Measurements from ENCODE around the gene CCM2. TPM values are rescaled to one million over a fixed set of nuclear protein-coding genes. Genes with fewer than 3 reads are reported as not detected.

The CCM2 gene
- total and polyA plus RNA-seq, 8 donors: 23.0 to 50.1 (median 29.9) TPM

GRCh38 chr7:45035893-45036292 is 35.9 kb downstream of the CCM2 start:
- no peak for DNase-seq
- Histone ChIP-seq H3K27me3 (no peaks in the 10 kb centered on the region), H3K4me3 (no peak overlapping the region), H3K9me3 (no peaks in the 10 kb centered on the region), H3K4me1 (peaks cover 2 to 52% of the 10 kb centered on the region in 2 donors), H3K36me3 (peaks cover 0 to 34% of the 10 kb centered on the region in 2 donors), H3K27ac (no peak overlapping the region)
- ATAC-seq: no peak
- intact Hi-C loops (cut with DNase I): no loop called here
- TF ChIP-seq CTCF (IDR thresholded peaks at IDR 0.05): no peak

- Histone ChIP-seq H3K27ac (no peak overlapping the region), H3K27me3 (no peaks in the 10 kb centered on the region), H3K36me3 (peaks cover 0 to 39% of the 10 kb centered on the region in 2 donors), H3K9me3 (no peaks in the 10 kb centered on the region), H3K4me3 (no peak overlapping the region), H3K4me1 (peaks cover 2 to 50% of the 10 kb centered on the region in 2 donors)
- no peak for TF ChIP-seq CTCF (IDR thresholded peaks at IDR 0.05)
- intact Hi-C loops (cut with DNase I): no loop called here
- ATAC-seq: no peak
- DNase-seq: no peak
Observed at GRCh38 chr7:45036317-45036716, 36.3 kb downstream of the CCM2 start.

- Histone ChIP-seq H3K9me3 (no peaks in the 10 kb centered on the region), H3K4me3 (no peak overlapping the region), H3K27ac (no peak overlapping the region), H3K4me1 (peaks cover 2 to 45% of the 10 kb centered on the region in 2 donors), H3K27me3 (no peaks in the 10 kb centered on the region), H3K36me3 (peaks cover 0 to 44% of the 10 kb centered on the region in 2 donors)
- DNase-seq (no peak), ATAC-seq (no peak)
- no peak for TF ChIP-seq CTCF (IDR thresholded peaks at IDR 0.05)
- intact Hi-C loops (cut with DNase I): no loop called here
Observed at GRCh38 chr7:45036796-45037195, 36.8 kb downstream of the CCM2 start.

GRCh38 chr7:45037876-45038275 is 37.9 kb downstream of the CCM2 start:
- Histone ChIP-seq H3K4me3 (no peak overlapping the region), H3K27ac (no peak overlapping the region), H3K4me1 (peaks cover 2 to 34% of the 10 kb centered on the region in 2 donors), H3K27me3 (no peaks in the 10 kb centered on the region), H3K36me3 (peaks cover 0 to 54% of the 10 kb centered on the region in 2 donors), H3K9me3 (no peaks in the 10 kb centered on the region)
- no peak for TF ChIP-seq CTCF (IDR thresholded peaks at IDR 0.05)
- intact Hi-C loops (cut with DNase I): no loop called here
- ATAC-seq (no peak), DNase-seq (no peak)

GRCh38 chr7:45039106-45039505 is 39.1 kb downstream of the CCM2 start:
- intact Hi-C loops (cut with DNase I): no loop called here
- no peak overlapping the region for H3K27ac ChIP-seq

More at GRCh38 chr7:45039106-45039505, 39.1 kb downstream of the CCM2 start:
- Histone ChIP-seq H3K9me3 (no peaks in the 10 kb centered on the region), H3K27me3 (no peaks in the 10 kb centered on the region), H3K4me3 (no peak overlapping the region), H3K4me1 (peaks cover 0 to 25% of the 10 kb centered on the region in 2 donors), H3K36me3 (peaks cover 0 to 67% of the 10 kb centered on the region in 2 donors)
- DNase-seq (no peak), ATAC-seq (no peak)
- no peak for TF ChIP-seq CTCF (IDR thresholded peaks at IDR 0.05)
